Stimulated activated CD8-positive, alpha-beta memory T cell treated with anti-CD3 and anti-CD28 coated beads, Interleukin-12 subunit alpha, Interleukin-12 subunit beta, amount 100 ng/mL, for 4 hours (primary cell): ENCODE measurements around the gene PIK3CB.
"Not testable (repeated sequence)": the region's sequence is repeated elsewhere in the genome, so short reads cannot be mapped to it uniquely, and the experiment has no call there.

Source experiments
- DNase-seq: peaks from one replicate; pipeline ENCODE4 v3.0.0-alpha.2; 2020; ENCODE audit warnings: low read depth

Gene PIK3CB

GRCh38 chr3:138747225-138747624 is 87.5 kb downstream of the PIK3CB start:
- no peak for DNase-seq

- DNase-seq = no peak
These were observed 94.7 kb downstream of the PIK3CB start for GRCh38 chr3:138740072-138740471.

GRCh38 chr3:138732456-138732855 is 102.3 kb downstream of the PIK3CB start:
- no peak for DNase-seq

GRCh38 chr3:138726946-138727730 is 107.6 kb downstream of the PIK3CB start:
- no peak for DNase-seq

GRCh38 chr3:138726042-138726441 is 108.7 kb downstream of the PIK3CB start:
- not testable (repeated sequence) for DNase-seq

GRCh38 chr3:138725116-138725515 is 109.6 kb downstream of the PIK3CB start:
- no peak for DNase-seq

GRCh38 chr3:138724443-138724842 is 110.3 kb downstream of the PIK3CB start:
- no peak for DNase-seq

- no peak for DNase-seq
These were observed 115.9 kb downstream of the PIK3CB start for GRCh38 chr3:138718849-138719248.

- DNase-seq = no peak
These were observed 117.4 kb downstream of the PIK3CB start for GRCh38 chr3:138717348-138717747.

GRCh38 chr3:138712086-138712485 is 122.6 kb downstream of the PIK3CB start:
- no peak for DNase-seq

GRCh38 chr3:138705675-138706074 is 129.1 kb downstream of the PIK3CB start:
- no peak for DNase-seq

GRCh38 chr3:138696666-138697370 is 137.9 kb downstream of the PIK3CB start:
- DNase-seq = no peak

GRCh38 chr3:138694287-138695007 is 140.3 kb downstream of the PIK3CB start:
- DNase-seq = no peak

GRCh38 chr3:138692152-138692551 is 142.6 kb downstream of the PIK3CB start:
- DNase-seq = no peak

- no peak for DNase-seq
These were observed 143.4 kb downstream of the PIK3CB start for GRCh38 chr3:138691351-138691750.

- no peak for DNase-seq
These were observed 144.7 kb downstream of the PIK3CB start for GRCh38 chr3:138690036-138690435.

- no peak for DNase-seq
These were observed 145.8 kb downstream of the PIK3CB start for GRCh38 chr3:138688871-138689299.

- DNase-seq = no peak
These were observed 147.5 kb downstream of the PIK3CB start for GRCh38 chr3:138687236-138687635.

- DNase-seq = no peak
These were observed 147.9 kb downstream of the PIK3CB start for GRCh38 chr3:138686771-138687221.

GRCh38 chr3:138684396-138684795 is 150.3 kb downstream of the PIK3CB start:
- DNase-seq = no peak

GRCh38 chr3:138682648-138683047 is 152.1 kb downstream of the PIK3CB start:
- no peak for DNase-seq

- no peak for DNase-seq
These were observed 153.1 kb downstream of the PIK3CB start for GRCh38 chr3:138681463-138682220.
